Femur (tissue), 1 donor: Measurements from ENCODE around the gene HNF1B.
A peak's percentile ranks its signal among the peaks of the same experiment; 100 is the strongest.
"Not testable (repeated sequence)": the region's sequence is repeated elsewhere in the genome, so short reads cannot be mapped to it uniquely, and the experiment has no call there.

Experiments
- DNase-seq: peaks from one replicate; pipeline ENCODE4 v3.0.0-alpha.2; 2017

The HNF1B gene

GRCh38 chr17:37744961-37745800 lies at the start of gene HNF1B:
Gene HNF1B (minus strand): TSS chr17:37745059. CDS start chr17:37744884, 175 bp downstream.
- DNase-seq = no peak

- DNase-seq = no peak
These were observed 47.9 kb upstream of the HNF1B start for GRCh38 chr17:37792787-37793186.

GRCh38 chr17:37791447-37792399 lies 46.9 kb upstream of the HNF1B start:
- no peak for DNase-seq

GRCh38 chr17:37789771-37790541 lies 45.1 kb upstream of the HNF1B start:
- DNase-seq = no peak

GRCh38 chr17:37789021-37789565 lies 44.2 kb upstream of the HNF1B start:
- no peak for DNase-seq

GRCh38 chr17:37788526-37788925 lies 43.7 kb upstream of the HNF1B start:
- DNase-seq = no peak

- peak; percentile 26 for DNase-seq
These were observed 42.3 kb upstream of the HNF1B start for GRCh38 chr17:37787055-37787757.

- no peak for DNase-seq
These were observed 41.6 kb upstream of the HNF1B start for GRCh38 chr17:37786481-37786880.

GRCh38 chr17:37782460-37782859 lies 37.6 kb upstream of the HNF1B start:
- not testable (repeated sequence) for DNase-seq

- no peak for DNase-seq
These were observed 36.6 kb upstream of the HNF1B start for GRCh38 chr17:37781451-37781850.

- no peak for DNase-seq
These were observed 34.7 kb upstream of the HNF1B start for GRCh38 chr17:37779554-37779953.

GRCh38 chr17:37774504-37774903 lies 29.6 kb upstream of the HNF1B start:
- DNase-seq = no peak

GRCh38 chr17:37772982-37773381 lies 28.1 kb upstream of the HNF1B start:
- no peak for DNase-seq

GRCh38 chr17:37770631-37771518 lies 26.0 kb upstream of the HNF1B start:
- DNase-seq = no peak

- DNase-seq = no peak
These were observed 24.2 kb upstream of the HNF1B start for GRCh38 chr17:37769050-37769449.

GRCh38 chr17:37768438-37768837 lies 23.6 kb upstream of the HNF1B start:
- DNase-seq = no peak

GRCh38 chr17:37766971-37767370 lies 22.1 kb upstream of the HNF1B start:
- DNase-seq = no peak

GRCh38 chr17:37764383-37764782 lies 19.5 kb upstream of the HNF1B start:
- DNase-seq = no peak

- no peak for DNase-seq
These were observed 17.8 kb upstream of the HNF1B start for GRCh38 chr17:37762666-37763065.

GRCh38 chr17:37761961-37762360 lies 17.1 kb upstream of the HNF1B start:
- DNase-seq = no peak

- no peak for DNase-seq
These were observed 16.2 kb upstream of the HNF1B start for GRCh38 chr17:37761059-37761458.
